Suppressor macrophage treated with lipopolysaccharide for 1 hour (primary cell): Measurements from ENCODE around the gene NXPE3.
"Not testable (repeated sequence)": the region's sequence is repeated elsewhere in the genome, so short reads cannot be mapped to it uniquely, and the experiment has no call there.

Source experiments
- DNase-seq, 3 donors: peaks; one replicate each; pipeline ENCODE4 v3.0.0-alpha.2; 2020 to 2022

NXPE3 gene

GRCh38 chr3:101852983-101853840, 74.2 kb downstream of the NXPE3 start:
- no peak for DNase-seq

- DNase-seq, result no peak
These were observed 75.0 kb downstream of the NXPE3 start for GRCh38 chr3:101853982-101854381.

GRCh38 chr3:101854608-101855304, 75.7 kb downstream of the NXPE3 start:
- DNase-seq, result no peak

GRCh38 chr3:101857301-101857741, 78.3 kb downstream of the NXPE3 start:
- DNase-seq, result no peak

- DNase-seq, result no peak
These were observed 79.5 kb downstream of the NXPE3 start for GRCh38 chr3:101858464-101859030.

GRCh38 chr3:101859882-101860448, 81.0 kb downstream of the NXPE3 start:
- no peak for DNase-seq

GRCh38 chr3:101861212-101861788, 82.3 kb downstream of the NXPE3 start:
- peak in 2 of 3 donors; percentile 62 to 76 for DNase-seq

GRCh38 chr3:101861789-101862415, 82.9 kb downstream of the NXPE3 start:
- DNase-seq, result peak in 1 of 3 donors; percentile 44

- DNase-seq, result peak in 2 of 3 donors; percentile 46 to 64
These were observed 83.6 kb downstream of the NXPE3 start for GRCh38 chr3:101862416-101863165.

- DNase-seq, result not testable (repeated sequence)
These were observed 85.9 kb downstream of the NXPE3 start for GRCh38 chr3:101864926-101865325.

- DNase-seq, result peak in 1 of 3 donors; percentile 18
These were observed 86.9 kb downstream of the NXPE3 start for GRCh38 chr3:101865751-101866509.

- no peak for DNase-seq
These were observed 88.5 kb downstream of the NXPE3 start for GRCh38 chr3:101867511-101867910.

GRCh38 chr3:101867996-101868395, 89.0 kb downstream of the NXPE3 start:
- DNase-seq, result no peak

GRCh38 chr3:101868534-101869464, 89.8 kb downstream of the NXPE3 start:
- DNase-seq, result peak in 2 of 3 donors; percentile 34 to 42

GRCh38 chr3:101870138-101870537, 91.1 kb downstream of the NXPE3 start:
- no peak for DNase-seq

- peak; percentile 76 to 94 (median 93) for DNase-seq
These were observed 94.6 kb downstream of the NXPE3 start for GRCh38 chr3:101873619-101874018.

GRCh38 chr3:101876142-101876541, 97.1 kb downstream of the NXPE3 start:
- DNase-seq, result peak; percentile 65 to 86 (median 81)
